H1 (cell line): ENCODE data around the gene OTC. TPM values are rescaled to one million over a fixed set of nuclear protein-coding genes. Genes with fewer than 3 reads are reported as not detected.

Source experiments
- CTCF ChIA-PET: fragments of 300-600 bp; sonication (Branson Sonifier 250); formaldehyde crosslinking; loops from one replicate; lab custom pipeline; 2021; ENCODE audit not compliant: partially characterized antibody; lab: Charles Lee
- POLR2A ChIA-PET: fragments of 300-600 bp; sonication (Branson Sonifier 250); formaldehyde crosslinking; loops from one replicate; lab custom pipeline; 2021; ENCODE audit warnings: inconsistent platforms; ENCODE audit not compliant: partially characterized antibody; lab: Charles Lee
- DNase-seq, 2 experiments: peaks; one replicate each; pipeline versions ENCODE4 v3.0.0 to v3.0.0-alpha.2; 2010 to 2022; ENCODE audit warnings: low spot score in 2 of 2, low read depth in 1 of 2, mixed read lengths in 1 of 2
- FAIRE-seq: peaks from 2 replicates; lab custom pipeline; 2011; peaks lifted over from hg19 to GRCh38; lab: Jason Lieb, UNC
- H2AFZ ChIP-seq: 2 replicates; pipeline ENCODE4 v1.8.1; 2012; ENCODE audit warnings: low read length, inconsistent platforms
- H2AK5ac ChIP-seq: 2 replicates; pipeline ENCODE4 v1.6.1; 2013; ENCODE audit warnings: low read depth, low read length
- H2BK120ac ChIP-seq: replicated peaks from 2 replicates; pipeline ENCODE3; 2013; ENCODE audit warnings: low read depth, low read length, inconsistent platforms
- H2BK12ac ChIP-seq: 2 replicates; pipeline ENCODE4 v1.6.1; 2013; ENCODE audit warnings: low read depth, low read length
- H2BK15ac ChIP-seq: 2 replicates; pipeline ENCODE4 v1.6.1; 2013; ENCODE audit warnings: low read length
- H2BK20ac ChIP-seq: 2 replicates; pipeline ENCODE4 v1.6.1; 2013; ENCODE audit warnings: low read length
- H2BK5ac ChIP-seq: 2 replicates; pipeline ENCODE4 v1.6.1; 2013; ENCODE audit warnings: low read depth, low read length
- H3K14ac ChIP-seq: 2 replicates; pipeline ENCODE4 v1.6.1; 2013; ENCODE audit warnings: inconsistent platforms; ENCODE audit not compliant: insufficient read length
- H3K18ac ChIP-seq: 2 replicates; pipeline ENCODE4 v1.6.1; 2013; ENCODE audit warnings: low read length; ENCODE audit errors: extremely low read depth
- H3K23ac ChIP-seq: 2 replicates; pipeline ENCODE4 v1.6.1; 2013; ENCODE audit warnings: inconsistent platforms; ENCODE audit not compliant: insufficient read length
- H3K23me2 ChIP-seq: 2 replicates; pipeline ENCODE4 v1.6.1; 2013; ENCODE audit warnings: low read depth, low read length
- H3K27ac ChIP-seq: 2 replicates; pipeline ENCODE4 v1.6.1; 2011; ENCODE audit warnings: low read depth, low read length, inconsistent platforms
- H3K27me3 ChIP-seq, 4 experiments: replicated peaks in 1 of 4; 1 replicate in 1 of 4; 2 replicates in 3 of 4; pipeline versions ENCODE4 v1.6.1 to v1.8.1; 2011 to 2013; ENCODE audit warnings: low read length in 3 of 4, mild to moderate bottlenecking in 3 of 4, inconsistent platforms in 2 of 4, mixed read lengths in 2 of 4, moderate library complexity in 1 of 4; ENCODE audit not compliant: control insufficient read depth in 3 of 4, insufficient read depth in 3 of 4; ENCODE audit errors: extremely low read depth in 1 of 4
- H3K36me3 ChIP-seq, 4 experiments: 2 replicates each; pipeline versions ENCODE4 v1.6.1 to v1.8.1; 2011 to 2013; ENCODE audit warnings: mild to moderate bottlenecking in 4 of 4, low read length in 3 of 4, moderate library complexity in 2 of 4, control low read depth in 1 of 4, inconsistent platforms in 1 of 4; ENCODE audit not compliant: insufficient read depth in 4 of 4, control insufficient read depth in 2 of 4
- H3K4ac ChIP-seq: replicated peaks from 2 replicates; pipeline ENCODE3; 2013; ENCODE audit warnings: low read length, low read depth, mixed read lengths, inconsistent platforms; ENCODE audit not compliant: insufficient read length
- H3K4me1 ChIP-seq, 4 experiments: replicated peaks in 1 of 4; 1 replicate in 1 of 4; 2 replicates in 3 of 4; pipeline versions ENCODE4 v1.6.1 to v1.8.1; 2011 to 2013; ENCODE audit warnings: low read length in 3 of 4, inconsistent platforms in 2 of 4, mixed read lengths in 1 of 4; ENCODE audit not compliant: insufficient read depth in 4 of 4, control insufficient read depth in 3 of 4
- H3K4me2 ChIP-seq, 2 experiments: 2 replicates each; pipeline versions ENCODE4 v1.6.1 to v1.8.1; 2011 to 2013; ENCODE audit warnings: low read depth in 2 of 2, low read length in 2 of 2, control low read depth in 1 of 2, inconsistent platforms in 1 of 2, mild to moderate bottlenecking in 1 of 2; ENCODE audit not compliant: insufficient read depth in 1 of 2
- H3K4me3 ChIP-seq, 4 experiments: fragments of 200-600, 300-600 bp in 1 of 4; sonication (generic), shearing (Covaris generic), sonication (Bioruptor Twin) in 1 of 4; 2 replicates each; pipeline versions ENCODE4 v1.5.1 to v1.8.1; 2011 to 2016; ENCODE audit warnings: low read length in 4 of 4, low read depth in 3 of 4, control low read depth in 2 of 4, inconsistent platforms in 2 of 4, mild to moderate bottlenecking in 2 of 4, mixed read lengths in 1 of 4, moderate library complexity in 1 of 4; ENCODE audit not compliant: insufficient read depth in 2 of 4; ENCODE audit errors: extremely low read depth in 1 of 4
- H3K56ac ChIP-seq: replicated peaks from 2 replicates; pipeline ENCODE3; 2013; ENCODE audit warnings: low read depth, mild to moderate bottlenecking, mixed read lengths, low read length, inconsistent platforms; ENCODE audit not compliant: insufficient read length
- H3K79me1 ChIP-seq: 2 replicates; pipeline ENCODE4 v1.6.1; 2013; ENCODE audit warnings: low read depth, low read length, control low read depth
- H3K79me2 ChIP-seq, 2 experiments: 2 replicates each; pipeline versions ENCODE4 v1.6.1 to v1.8.1; 2012 to 2013; ENCODE audit warnings: low read length in 2 of 2, mild to moderate bottlenecking in 2 of 2, inconsistent platforms in 1 of 2; ENCODE audit not compliant: insufficient read depth in 2 of 2, control insufficient read depth in 1 of 2
- H3K9ac ChIP-seq, 4 experiments: replicated peaks in 1 of 4; 1 replicate in 1 of 4; 2 replicates in 3 of 4; pipeline versions ENCODE4 v1.6.1 to v1.8.1; 2011 to 2013; ENCODE audit warnings: low read depth in 3 of 4, low read length in 3 of 4, control low read depth in 2 of 4, mild to moderate bottlenecking in 2 of 4, moderate library complexity in 2 of 4, inconsistent platforms in 1 of 4; ENCODE audit errors: extremely low read depth in 1 of 4
- H3K9me3 ChIP-seq, 2 experiments: 2 replicates each; pipeline versions ENCODE4 v1.6.1 to v1.8.1; 2012 to 2013; ENCODE audit warnings: mild to moderate bottlenecking in 2 of 2, moderate library complexity in 2 of 2, control low read depth in 1 of 2, inconsistent platforms in 1 of 2, low read depth in 1 of 2, low read length in 1 of 2, mixed read lengths in 1 of 2; ENCODE audit not compliant: insufficient read depth in 2 of 2
- H4K20me1 ChIP-seq, 2 experiments: replicated peaks in 1 of 2; 2 replicates each; pipeline versions ENCODE3 to v1.8.1; 2011 to 2013; ENCODE audit warnings: inconsistent platforms in 2 of 2, low read length in 2 of 2, mild to moderate bottlenecking in 1 of 2; ENCODE audit not compliant: insufficient read depth in 2 of 2, control insufficient read depth in 1 of 2
- H4K5ac ChIP-seq: 2 replicates; pipeline ENCODE4 v1.6.1; 2013; ENCODE audit warnings: low read length, low read depth, mixed read lengths, inconsistent platforms; ENCODE audit not compliant: insufficient read length
- H4K8ac ChIP-seq: 2 replicates; pipeline ENCODE4 v1.8.0; 2013; ENCODE audit warnings: mild to moderate bottlenecking, moderate library complexity, low read length, inconsistent platforms; ENCODE audit not compliant: insufficient read depth; ENCODE audit errors: extremely low read depth
- H4K91ac ChIP-seq: replicated peaks from 2 replicates; pipeline ENCODE3; 2013; ENCODE audit warnings: low read length, mixed read lengths, inconsistent platforms; ENCODE audit not compliant: insufficient read length
- CEBPB ChIP-seq: IDR thresholded peaks from 2 replicates; pipeline ENCODE4 v1.6.1; 2012; ENCODE audit warnings: low read depth, low read length
- CHD1 ChIP-seq: IDR thresholded peaks from 2 replicates; pipeline ENCODE4 v1.6.1; 2012; ENCODE audit warnings: low read depth, low read length, improper control_type of control experiment
- CREB1 ChIP-seq: IDR thresholded peaks from 2 replicates; pipeline ENCODE4 v1.6.1; 2012; ENCODE audit warnings: inconsistent platforms
- JUN ChIP-seq: IDR thresholded peaks from 2 replicates; pipeline ENCODE4 v1.6.1; 2011; ENCODE audit warnings: low read depth, mild to moderate bottlenecking, improper control_type of control experiment, low read length
- RXRA ChIP-seq: IDR thresholded peaks from 2 replicates; pipeline ENCODE4 v1.6.1; 2011; ENCODE audit warnings: low read depth, mild to moderate bottlenecking, low read length, moderate library complexity; ENCODE audit not compliant: insufficient read depth
- SRF ChIP-seq: IDR thresholded peaks from 2 replicates; pipeline ENCODE4 v1.6.1; 2011; ENCODE audit warnings: mild to moderate bottlenecking, low read depth, low read length, moderate library complexity
- WGBS, 2 experiments: shearing (Covaris generic) in 1 of 2; methylation state at CpG; one replicate each; pipeline versions ENCODE4 v1.1.6 to v1.1.7; 2013 to 2015; ENCODE audit warnings: low lambda C conversion rate in 2 of 2, mixed read lengths in 2 of 2, inconsistent platforms in 1 of 2, low coverage in 1 of 2, missing lambda C conversion rate in 1 of 2; ENCODE audit not compliant: insufficient replicate concordance in 2 of 2, insufficient coverage in 1 of 2, insufficient read length in 1 of 2; ENCODE audit errors: extremely low coverage in 1 of 2, missing lambda C conversion rate in 1 of 2; 5-methylcytosine and 5-hydroxymethylcytosine counted together
- polyA plus RNA-seq, 7 experiments: library from polyadenylated mRNA; depleted of rRNA in 3 of 7; stranded (reverse) in 5 of 7; unstranded in 2 of 7; fragments of >200 nt in 5 of 7; fragments of 200-250 nt in 2 of 7; gene quantifications; 1 replicate in 5 of 7; 2 replicates in 1 of 7; 4 replicates in 1 of 7; pipeline versions ENCODE4 v1.2.1 to v1.2.3, GENCODE V29; 2011 to 2013; ENCODE audit warnings: missing spikeins in 2 of 7, mixed read lengths in 2 of 7
- total RNA-seq: library from RNA; stranded (reverse); fragmentation: NEBNext Ultra II Directional; extraction: Animal tissue kit (Norgen Biotek cat#: 25700); gene quantifications from 2 replicates; pipeline ENCODE4 v1.2.1, GENCODE V29; 2021
- TF ChIP-seq, protein P1 (sequence below): IDR thresholded peaks from 2 replicates; pipeline ENCODE4 v1.6.1; 2012; ENCODE audit warnings: inconsistent platforms

The OTC gene
- total and polyA plus RNA-seq, 2 of the 8 experiments (the other 6 are each of a cell fraction or from before 2014, with no cell fraction given), result not detected

DNA sequence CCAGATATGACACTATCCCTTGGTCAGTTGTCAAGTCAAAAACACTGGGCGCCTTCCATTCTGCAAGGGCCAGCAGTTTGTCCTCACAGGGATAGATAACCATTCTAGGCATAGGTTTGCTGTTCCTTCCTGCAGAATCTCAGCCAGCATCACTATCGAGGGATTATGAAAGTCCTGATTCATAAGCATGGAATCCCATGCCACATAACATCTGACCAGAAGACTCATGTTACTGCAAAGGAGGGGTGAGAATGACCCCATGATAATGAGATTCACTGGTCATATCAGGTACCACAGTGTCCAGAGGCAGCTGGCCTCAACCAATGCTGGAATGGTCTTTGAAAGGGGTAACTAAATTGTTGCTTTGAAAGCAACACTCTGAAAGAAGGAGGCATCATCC lies 84.7 kb downstream of the OTC start:
- Histone ChIP-seq H4K91ac (no peak overlapping the region), H4K8ac (no peak overlapping the region), H2AFZ (no peak overlapping the region), H3K79me1 (no peaks in the 10 kb centered on the region), H3K23me2 (no peaks in the 10 kb centered on the region), H3K56ac (no peak overlapping the region), H3K4me2 (no peak overlapping the region), H2BK15ac (no peak overlapping the region), H3K36me3 (no peaks in the 10 kb centered on the region), H2BK20ac (no peak overlapping the region), H2BK12ac (no peak overlapping the region), H3K79me2 (no peaks in the 10 kb centered on the region), H3K4me1 (no peaks in the 10 kb centered on the region), H3K4me3 (no peak overlapping the region), H3K27ac (no peak overlapping the region), H3K18ac (no peak overlapping the region), H3K4ac (no peak overlapping the region), H3K9me3 (no peaks in the 10 kb centered on the region), H3K23ac (no peak overlapping the region), H4K5ac (no peak overlapping the region), H2BK120ac (no peak overlapping the region), H4K20me1 (no peaks in the 10 kb centered on the region), H3K9ac (no peak overlapping the region), H3K14ac (no peak overlapping the region), H3K27me3 (no peaks in the 10 kb centered on the region), H2BK5ac (no peak overlapping the region), H2AK5ac (no peak overlapping the region)
- no peak for DNase-seq
- CTCF ChIA-PET, result interaction anchor here (1.0 kb wide), 1 partner anchor 14 kb away, joined by 3 read pairs; no protein-coding TSS in a partner anchor
- POLR2A ChIA-PET, result no interaction called here
- FAIRE-seq, result no peak
- 71% methylated on average over 2 of the region's 2 CpGs; no CpG with 5 or more reads in 1 of the 2 experiments for WGBS, 2 experiments
- TF ChIP-seq CHD1 (no peak), CREB1 (no peak), JUN (no peak), SRF (no peak), RXRA (no peak), CEBPB (no peak)
- TF ChIP-seq, protein P1, sequence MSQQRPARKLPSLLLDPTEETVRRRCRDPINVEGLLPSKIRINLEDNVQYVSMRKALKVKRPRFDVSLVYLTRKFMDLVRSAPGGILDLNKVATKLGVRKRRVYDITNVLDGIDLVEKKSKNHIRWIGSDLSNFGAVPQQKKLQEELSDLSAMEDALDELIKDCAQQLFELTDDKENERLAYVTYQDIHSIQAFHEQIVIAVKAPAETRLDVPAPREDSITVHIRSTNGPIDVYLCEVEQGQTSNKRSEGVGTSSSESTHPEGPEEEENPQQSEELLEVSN, result no peak
